GM23248 (cell line): ENCODE data around the gene BICD1. TPM values are rescaled to one million over a fixed set of nuclear protein-coding genes. Genes with fewer than 3 reads are reported as not detected.
A peak's percentile ranks its signal among the peaks of the same experiment; 100 is the strongest.

Experiments
- DNase-seq: peaks from one replicate; pipeline ENCODE4 v3.0.0-alpha.2; 2015
- H2AFZ ChIP-seq: fragments of 200-600 bp; sonication (generic); 2 replicates; pipeline ENCODE4 v1.6.1; 2016; ENCODE audit warnings: antibody characterized with exemption
- H3F3A ChIP-seq: fragments of 200-600 bp; sonication (generic); 2 replicates; pipeline ENCODE4 v1.6.1; 2016; ENCODE audit warnings: mild to moderate bottlenecking, antibody characterized with exemption, mixed run types; ENCODE audit not compliant: insufficient read depth
- H3K27ac ChIP-seq: fragments of 200-600 bp; sonication (generic); 2 replicates; pipeline ENCODE4 v1.5.1; 2016; ENCODE audit warnings: mild to moderate bottlenecking
- H3K27me3 ChIP-seq: fragments of 200-600 bp; sonication (generic); replicated peaks from 2 replicates; pipeline ENCODE4 v1.6.1; 2016; ENCODE audit warnings: mild to moderate bottlenecking; ENCODE audit not compliant: insufficient read depth
- H3K36me3 ChIP-seq: fragments of 200-600 bp; sonication (generic); 2 replicates; pipeline ENCODE4 v1.6.1; 2016; ENCODE audit warnings: low read depth, mild to moderate bottlenecking
- H3K4me1 ChIP-seq: fragments of 200-600 bp; sonication (generic); 2 replicates; pipeline ENCODE4 v1.6.1; 2016; ENCODE audit warnings: mild to moderate bottlenecking; ENCODE audit not compliant: insufficient read depth
- H3K4me2 ChIP-seq: fragments of 200-600 bp; sonication (generic); one replicate; pipeline ENCODE4 v1.6.1; 2016; ENCODE audit warnings: mild to moderate bottlenecking; ENCODE audit not compliant: unreplicated experiment
- H3K4me3 ChIP-seq: fragments of 200-600 bp; sonication (generic); 2 replicates; pipeline ENCODE4 v1.5.1; 2016; ENCODE audit warnings: mild to moderate bottlenecking
- H3K79me2 ChIP-seq: fragments of 200-600 bp; sonication (generic); 2 replicates; pipeline ENCODE4 v1.6.1; 2016; ENCODE audit warnings: mild to moderate bottlenecking; ENCODE audit not compliant: insufficient read depth
- H3K9ac ChIP-seq: fragments of 200-600 bp; sonication (generic); 2 replicates; pipeline ENCODE4 v1.6.1; 2016; ENCODE audit warnings: mild to moderate bottlenecking
- H3K9me2 ChIP-seq: fragments of 200-600 bp; sonication (generic); 2 replicates; pipeline ENCODE4 v1.6.1; 2016; ENCODE audit warnings: mixed run types, mild to moderate bottlenecking, moderate library complexity; ENCODE audit not compliant: insufficient read depth
- H3K9me3 ChIP-seq: fragments of 200-600 bp; sonication (generic); one replicate; pipeline ENCODE4 v1.6.1; 2017; ENCODE audit warnings: low read depth
- H4K20me1 ChIP-seq: fragments of 200-600 bp; sonication (generic); 2 replicates; pipeline ENCODE4 v1.6.0; 2016; ENCODE audit not compliant: insufficient read depth
- EZH2 ChIP-seq: fragments of 200-600 bp; sonication (generic); IDR thresholded peaks from 2 replicates; pipeline ENCODE4 v1.6.1; 2018; ENCODE audit warnings: antibody characterized with exemption, mild to moderate bottlenecking; ENCODE audit not compliant: insufficient read depth, poor library complexity, severe bottlenecking
- EZH2phosphoT487 ChIP-seq: fragments of 200-600 bp; sonication (generic); IDR thresholded peaks from 2 replicates; pipeline ENCODE4 v1.6.1; 2018; ENCODE audit warnings: antibody characterized with exemption, moderate library complexity, mild to moderate bottlenecking, low read depth; ENCODE audit not compliant: insufficient read depth
- WGBS, 2 experiments: methylation state at CpG; one replicate each; pipeline ENCODE4 v1.1.6; 2015 to 2017; ENCODE audit warnings: low lambda C conversion rate in 2 of 2, low coverage in 1 of 2; ENCODE audit errors: missing lambda C conversion rate in 2 of 2; 5-methylcytosine and 5-hydroxymethylcytosine counted together
- in situ Hi-C: fragments of 300-500 bp; cut with MboI; formaldehyde crosslinking; loops from 2 replicates; pipeline ENCODE4 v1.15.0; 2020
- polyA plus RNA-seq: library from polyadenylated mRNA; unstranded; fragments of >200 nt; fragmentation: Nextera tagmentation; extraction: Ambion mirVana; gene quantifications from 2 replicates; pipeline ENCODE4 v1.2.1, GENCODE V29; 2016
- total RNA-seq: library from RNA; depleted of rRNA; stranded (reverse); fragments of >200 nt; shearing (Covaris generic); gene quantifications from 2 replicates; pipeline ENCODE4 v1.2.3, GENCODE V29; 2014

BICD1 gene
- total and polyA plus RNA-seq, 2 experiments from 2014 or later, result 9.7 to 20.6 TPM

- Histone ChIP-seq H3F3A (no peaks in the 10 kb centered on the region), H3K9me3 (no peaks in the 10 kb centered on the region), H2AFZ (peak overlapping the region; percentile 74), H3K27ac (no peak overlapping the region), H3K27me3 (no peaks in the 10 kb centered on the region), H3K4me1 (no peaks in the 10 kb centered on the region), H3K9ac (0 out of 2 replicates have a peak overlapping the region, but pooled peaks have one; percentile 16), H3K79me2 (no peaks in the 10 kb centered on the region), H3K36me3 (no peaks in the 10 kb centered on the region), H3K4me3 (peak overlapping the region; percentile 57), H3K9me2 (no peaks in the 10 kb centered on the region), H3K4me2 (peak overlapping the region; percentile 62), H4K20me1 (no peaks in the 10 kb centered on the region)
- WGBS, 2 experiments, result 25 to 34% methylated on average over 37 to 46 of the region's 47 CpGs
- in situ Hi-C loops, result no loop called here
- TF ChIP-seq EZH2phosphoT487 (no peak), EZH2 (no peak)
- DNase-seq, result peak; percentile 33
These were observed 284.0 kb downstream of the BICD1 start for GRCh38 chr12:32390572-32391219.

- no peaks in the 10 kb centered on the region for H3K36me3 ChIP-seq
- H3K9me2 ChIP-seq, result no peaks in the 10 kb centered on the region
- no peak for DNase-seq
- no peaks in the 10 kb centered on the region for H3K9me3 ChIP-seq
- no peaks in the 10 kb centered on the region for H3K4me1 ChIP-seq
- no peak overlapping the region for H3K27ac ChIP-seq
- no peak overlapping the region for H2AFZ ChIP-seq
- in situ Hi-C loops, result no loop called here
- no peak overlapping the region for H3K4me2 ChIP-seq
- no peak overlapping the region for H3K4me3 ChIP-seq
- no peak overlapping the region for H3K9ac ChIP-seq
- H3K27me3 ChIP-seq, result peaks cover 3% of the 10 kb centered on the region; the same call in 1 of the 2 replicates
- no peaks in the 10 kb centered on the region for H3F3A ChIP-seq
- H3K79me2 ChIP-seq, result no peaks in the 10 kb centered on the region
- no peaks in the 10 kb centered on the region for H4K20me1 ChIP-seq
- no peak for TF ChIP-seq EZH2phosphoT487
These were observed 288.4 kb downstream of the BICD1 start for GRCh38 chr12:32395026-32395425.

- 53 to 57% methylated on average over 4 of the region's 4 CpGs for WGBS, 2 experiments
- no peak for DNase-seq
These were observed 291.0 kb downstream of the BICD1 start for GRCh38 chr12:32397696-32398095.

GRCh38 chr12:32398181-32398580 is 291.5 kb downstream of the BICD1 start:
- Histone ChIP-seq H3K4me2 (no peak overlapping the region), H3F3A (0 out of 2 replicates have a peak, but pooled peaks cover 3% of the 10 kb centered on the region), H3K36me3 (no peaks in the 10 kb centered on the region), H3K4me1 (no peaks in the 10 kb centered on the region), H2AFZ (no peak overlapping the region), H3K4me3 (no peak overlapping the region), H3K27ac (no peak overlapping the region), H3K9me2 (no peaks in the 10 kb centered on the region), H4K20me1 (no peaks in the 10 kb centered on the region), H3K27me3 (peaks cover 24% of the 10 kb centered on the region), H3K9ac (no peak overlapping the region), H3K9me3 (no peaks in the 10 kb centered on the region), H3K79me2 (no peaks in the 10 kb centered on the region)
- TF ChIP-seq EZH2 (no peak), EZH2phosphoT487 (no peak)
- in situ Hi-C loops, result no loop called here
- WGBS, 2 experiments, result 93 to 98% methylated on average over 4 of the region's 4 CpGs
- no peak for DNase-seq

More at GRCh38 chr12:32397696-32398095, 291.0 kb downstream of the BICD1 start:
- Histone ChIP-seq H3K9me2 (no peaks in the 10 kb centered on the region), H3K79me2 (no peaks in the 10 kb centered on the region), H3K9me3 (no peaks in the 10 kb centered on the region), H3K27ac (no peak overlapping the region), H3F3A (0 out of 2 replicates have a peak, but pooled peaks cover 3% of the 10 kb centered on the region), H4K20me1 (no peaks in the 10 kb centered on the region), H3K36me3 (no peaks in the 10 kb centered on the region), H3K27me3 (peaks cover 20% of the 10 kb centered on the region), H2AFZ (no peak overlapping the region), H3K4me2 (no peak overlapping the region), H3K9ac (no peak overlapping the region), H3K4me3 (no peak overlapping the region), H3K4me1 (no peaks in the 10 kb centered on the region)
- TF ChIP-seq EZH2 (no peak), EZH2phosphoT487 (no peak)
- in situ Hi-C loops, result no loop called here
